Measurements from ENCODE around the gene CTSV.
"Not testable (repeated sequence)": the region's sequence is repeated elsewhere in the genome, so short reads cannot be mapped to it uniquely, and the experiment has no call there.

Gene CTSV

DNA sequence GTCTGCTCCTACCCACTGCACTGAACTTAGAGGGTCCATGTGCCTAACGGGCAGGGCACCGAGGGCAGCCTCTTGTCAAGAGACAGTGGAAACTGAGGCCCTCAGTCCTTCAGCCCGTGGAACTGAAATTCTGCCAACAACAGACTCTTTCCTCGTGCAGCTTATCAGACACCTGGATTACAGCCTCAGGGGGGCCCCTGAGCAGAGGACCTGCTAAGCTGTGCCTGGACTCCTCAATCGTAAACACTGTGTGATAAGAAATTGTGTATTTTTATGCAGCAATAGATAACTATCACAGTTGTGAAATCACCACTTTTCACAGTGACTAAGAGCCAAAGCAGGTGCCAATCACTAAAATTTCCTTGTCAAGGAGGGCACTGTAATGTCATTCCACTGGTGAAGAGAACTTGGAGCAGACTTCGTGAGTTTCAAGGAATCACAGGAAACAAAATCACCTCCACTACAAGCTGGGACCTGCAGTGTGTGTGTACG is 33.4 kb upstream of the CTSV start:
- Histone ChIP-seq H3K9ac (ENCODE audit: low read length in 5 of 5) (no peak overlapping the region), H3K27me3 (ENCODE audit: control insufficient read depth in 5 of 5, insufficient read depth in 4 of 5, low read length in 5 of 5) (peaks cover 4 to 22% (median 12%) of the 10 kb centered on the region in 5 donors), H3K4me3 (ENCODE audit: low read depth in 1 of 5, low read length in 5 of 5) (no peak overlapping the region), H3K36me3 (ENCODE audit: control insufficient read depth in 5 of 5, insufficient read depth in 5 of 5, low read length in 5 of 5) (no peaks in the 10 kb centered on the region), H3K9me3 (ENCODE audit: control insufficient read depth in 5 of 5, low read length in 5 of 5) (no peaks in the 10 kb centered on the region), H3K4me1 (ENCODE audit: control insufficient read depth in 5 of 5, insufficient read depth in 5 of 5, low read length in 5 of 5) (no peaks in the 10 kb centered on the region), H3K27ac (ENCODE audit: low read depth, low read length) (no peak overlapping the region)

DNA sequence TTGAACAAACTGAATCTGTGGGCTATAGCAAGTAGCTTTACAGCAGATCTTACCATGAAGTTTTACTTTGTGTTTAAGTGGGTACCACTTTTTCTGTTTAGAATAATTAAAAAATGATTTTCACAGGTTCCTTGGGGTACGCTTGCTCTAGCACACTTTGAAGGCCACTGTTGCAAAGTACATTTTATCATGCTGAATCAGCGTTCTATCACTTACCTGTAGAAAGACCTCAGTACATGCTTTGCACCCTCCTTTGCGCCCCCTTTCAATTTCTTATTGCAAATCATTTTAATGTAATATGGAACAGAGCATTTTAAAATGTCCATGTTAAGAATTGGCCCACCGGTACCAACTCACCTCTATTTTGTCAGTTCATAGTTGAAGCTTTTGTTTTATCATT is 31.4 kb upstream of the CTSV start:
- H3K36me3 ChIP-seq (ENCODE audit: control insufficient read depth in 5 of 5, insufficient read depth in 5 of 5, low read length in 5 of 5); H3K9me3 ChIP-seq (ENCODE audit: control insufficient read depth in 5 of 5, low read length in 5 of 5); H3K4me3 ChIP-seq (ENCODE audit: low read depth in 1 of 5, low read length in 5 of 5); H3K27me3 ChIP-seq (ENCODE audit: control insufficient read depth in 5 of 5, insufficient read depth in 4 of 5, low read length in 5 of 5); H3K9ac ChIP-seq (ENCODE audit: low read length in 5 of 5); H3K27ac ChIP-seq (ENCODE audit: low read depth, low read length); H3K4me1 ChIP-seq (ENCODE audit: control insufficient read depth in 5 of 5, insufficient read depth in 5 of 5, low read length in 5 of 5): not testable (repeated sequence)

DNA sequence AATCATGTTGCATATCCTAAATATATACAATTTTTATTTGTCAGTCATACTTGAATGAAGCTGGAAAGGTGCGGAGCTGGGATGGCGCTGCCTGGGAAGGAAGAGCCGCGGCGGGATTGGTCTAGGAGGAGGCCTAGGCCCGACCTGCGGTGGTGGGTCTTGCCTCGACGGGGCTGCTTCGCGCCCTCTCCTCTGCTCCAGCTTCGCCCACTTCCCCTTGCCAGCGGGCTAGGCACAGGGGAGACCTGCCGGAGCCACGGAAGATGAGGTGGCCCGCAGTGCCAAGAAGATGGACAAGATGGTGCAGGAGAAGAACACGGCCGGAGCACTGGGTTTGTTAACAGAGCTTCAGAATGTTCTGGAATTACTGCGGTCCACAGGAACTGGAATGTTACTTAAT is 28.5 kb upstream of the CTSV start:
- Histone ChIP-seq H3K9ac (ENCODE audit: low read length in 5 of 5) (no peak overlapping the region), H3K27ac (ENCODE audit: low read depth, low read length) (no peak overlapping the region), H3K27me3 (ENCODE audit: control insufficient read depth in 5 of 5, insufficient read depth in 4 of 5, low read length in 5 of 5) (peaks cover 0 to 3% (median under 1%) of the 10 kb centered on the region in 5 donors), H3K36me3 (ENCODE audit: control insufficient read depth in 5 of 5, insufficient read depth in 5 of 5, low read length in 5 of 5) (no peaks in the 10 kb centered on the region), H3K9me3 (ENCODE audit: control insufficient read depth in 5 of 5, low read length in 5 of 5) (peaks cover 0 to 6% (median 0%) of the 10 kb centered on the region in 5 donors), H3K4me1 (ENCODE audit: control insufficient read depth in 5 of 5, insufficient read depth in 5 of 5, low read length in 5 of 5) (no peaks in the 10 kb centered on the region), H3K4me3 (ENCODE audit: low read depth in 1 of 5, low read length in 5 of 5) (no peak overlapping the region)

DNA sequence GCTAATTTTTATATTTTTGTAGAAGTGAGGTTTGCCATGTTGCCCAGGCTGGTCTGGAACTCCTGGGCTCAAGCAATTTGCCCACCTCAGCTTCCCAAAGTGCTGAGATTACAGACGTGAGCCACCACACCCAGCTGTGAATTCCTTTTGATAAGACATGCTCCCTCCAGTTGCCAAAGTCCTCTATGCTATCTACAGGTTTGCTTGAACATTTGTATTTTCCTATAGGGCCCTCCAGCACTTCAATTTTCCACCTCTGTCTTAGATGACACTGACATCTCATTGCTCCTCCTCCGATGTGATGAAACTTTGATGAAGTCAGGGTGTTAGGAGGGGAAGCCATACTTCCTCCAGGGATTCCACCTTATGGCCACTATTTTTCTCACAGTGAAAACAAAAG is 25.2 kb upstream of the CTSV start:
- H3K36me3 ChIP-seq (ENCODE audit: control insufficient read depth in 5 of 5, insufficient read depth in 5 of 5, low read length in 5 of 5) = no peaks in the 10 kb centered on the region
- H3K27me3 ChIP-seq (ENCODE audit: control insufficient read depth in 5 of 5, insufficient read depth in 4 of 5, low read length in 5 of 5) = peaks cover 0 to 3% (median 0%) of the 10 kb centered on the region in 5 donors
- no peak overlapping the region for H3K4me3 ChIP-seq (ENCODE audit: low read depth in 1 of 5, low read length in 5 of 5)
- no peak overlapping the region for H3K27ac ChIP-seq (ENCODE audit: low read depth, low read length)
- no peaks in the 10 kb centered on the region for H3K4me1 ChIP-seq (ENCODE audit: control insufficient read depth in 5 of 5, insufficient read depth in 5 of 5, low read length in 5 of 5)
- peaks cover 0 to 6% (median 0%) of the 10 kb centered on the region in 5 donors for H3K9me3 ChIP-seq (ENCODE audit: control insufficient read depth in 5 of 5, low read length in 5 of 5)
- no peak overlapping the region for H3K9ac ChIP-seq (ENCODE audit: low read length in 5 of 5)

DNA sequence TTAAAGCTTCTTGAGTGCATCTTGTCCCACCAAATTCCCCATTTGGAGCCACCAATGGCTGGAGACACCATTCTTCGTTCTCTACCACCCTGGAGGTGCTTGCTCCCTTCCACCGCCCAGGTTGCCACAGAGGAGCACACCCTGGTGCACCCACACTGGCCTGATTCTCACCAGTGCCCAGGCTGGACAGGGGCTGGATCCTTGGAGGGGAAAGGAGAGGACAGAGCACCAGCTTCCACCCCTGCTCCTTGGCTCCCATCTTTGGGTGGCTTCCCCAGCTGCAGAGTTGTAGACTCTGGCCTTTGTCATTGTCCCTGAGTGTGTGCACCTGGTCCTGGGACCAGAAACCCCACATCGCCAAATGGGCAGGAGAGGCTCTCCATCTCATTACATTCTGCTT is 21.9 kb upstream of the CTSV start:
- Histone ChIP-seq H3K9ac (ENCODE audit: low read length in 5 of 5) (no peak overlapping the region), H3K27ac (ENCODE audit: low read depth, low read length) (no peak overlapping the region), H3K4me3 (ENCODE audit: low read depth in 1 of 5, low read length in 5 of 5) (no peak overlapping the region), H3K36me3 (ENCODE audit: control insufficient read depth in 5 of 5, insufficient read depth in 5 of 5, low read length in 5 of 5) (no peaks in the 10 kb centered on the region), H3K27me3 (ENCODE audit: control insufficient read depth in 5 of 5, insufficient read depth in 4 of 5, low read length in 5 of 5) (peaks cover 0 to 3% (median 0%) of the 10 kb centered on the region in 5 donors), H3K9me3 (ENCODE audit: control insufficient read depth in 5 of 5, low read length in 5 of 5) (peaks cover 0 to 4% (median 0%) of the 10 kb centered on the region in 5 donors), H3K4me1 (ENCODE audit: control insufficient read depth in 5 of 5, insufficient read depth in 5 of 5, low read length in 5 of 5) (no peaks in the 10 kb centered on the region)

DNA sequence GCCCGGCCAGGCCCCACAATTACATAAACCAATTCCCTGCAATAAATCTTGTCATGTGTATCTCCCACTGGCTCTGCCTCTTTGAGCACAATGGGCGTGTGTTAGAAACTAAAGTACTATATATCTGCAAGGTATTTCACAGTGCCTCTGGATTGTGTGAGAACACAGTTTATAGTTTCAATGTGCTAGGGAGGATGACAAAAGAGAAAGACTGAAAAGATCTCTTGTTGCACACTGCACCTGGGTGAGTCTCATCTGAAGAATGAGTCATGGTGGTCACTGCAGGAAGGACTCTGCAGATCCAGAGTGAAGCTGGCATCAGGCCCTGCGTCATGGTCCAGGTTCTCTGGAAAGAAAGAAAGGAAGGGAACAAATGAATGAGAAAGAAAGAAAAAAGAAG is 20.7 kb upstream of the CTSV start:
- Histone ChIP-seq H3K4me1 (ENCODE audit: control insufficient read depth in 5 of 5, insufficient read depth in 5 of 5, low read length in 5 of 5) (no peaks in the 10 kb centered on the region), H3K27ac (ENCODE audit: low read depth, low read length) (no peak overlapping the region), H3K4me3 (ENCODE audit: low read depth in 1 of 5, low read length in 5 of 5) (no peak overlapping the region), H3K9ac (ENCODE audit: low read length in 5 of 5) (no peak overlapping the region), H3K36me3 (ENCODE audit: control insufficient read depth in 5 of 5, insufficient read depth in 5 of 5, low read length in 5 of 5) (no peaks in the 10 kb centered on the region), H3K27me3 (ENCODE audit: control insufficient read depth in 5 of 5, insufficient read depth in 4 of 5, low read length in 5 of 5) (peaks cover 0 to 3% (median 0%) of the 10 kb centered on the region in 5 donors), H3K9me3 (ENCODE audit: control insufficient read depth in 5 of 5, low read length in 5 of 5) (peaks cover 0 to 4% (median 0%) of the 10 kb centered on the region in 5 donors)

DNA sequence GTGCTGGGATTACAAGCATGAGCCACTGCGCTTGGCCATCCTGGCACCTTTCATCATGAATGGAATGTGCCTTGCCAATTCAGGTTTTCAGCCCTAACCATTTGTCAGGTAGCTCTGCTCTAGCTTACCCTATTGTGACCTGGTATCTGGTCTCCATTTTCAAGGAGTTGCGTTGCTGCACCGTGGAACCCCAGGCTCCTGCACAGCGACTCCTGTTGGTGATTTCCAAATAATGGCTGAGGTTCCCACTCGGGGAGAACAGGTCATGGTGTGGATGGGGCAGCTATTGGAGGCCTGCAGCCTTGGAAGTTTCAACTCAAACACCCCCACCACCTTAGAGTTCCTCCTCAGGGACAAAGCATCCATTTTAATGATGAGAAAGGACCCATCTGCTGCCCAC is 18.7 kb upstream of the CTSV start:
- Histone ChIP-seq H3K27ac (ENCODE audit: low read depth, low read length) (no peak overlapping the region), H3K4me3 (ENCODE audit: low read depth in 1 of 5, low read length in 5 of 5) (no peak overlapping the region), H3K4me1 (ENCODE audit: control insufficient read depth in 5 of 5, insufficient read depth in 5 of 5, low read length in 5 of 5) (no peaks in the 10 kb centered on the region), H3K27me3 (ENCODE audit: control insufficient read depth in 5 of 5, insufficient read depth in 4 of 5, low read length in 5 of 5) (peaks cover 0 to 12% (median 5%) of the 10 kb centered on the region in 5 donors), H3K36me3 (ENCODE audit: control insufficient read depth in 5 of 5, insufficient read depth in 5 of 5, low read length in 5 of 5) (no peaks in the 10 kb centered on the region), H3K9me3 (ENCODE audit: control insufficient read depth in 5 of 5, low read length in 5 of 5) (no peaks in the 10 kb centered on the region), H3K9ac (ENCODE audit: low read length in 5 of 5) (no peak overlapping the region)

DNA sequence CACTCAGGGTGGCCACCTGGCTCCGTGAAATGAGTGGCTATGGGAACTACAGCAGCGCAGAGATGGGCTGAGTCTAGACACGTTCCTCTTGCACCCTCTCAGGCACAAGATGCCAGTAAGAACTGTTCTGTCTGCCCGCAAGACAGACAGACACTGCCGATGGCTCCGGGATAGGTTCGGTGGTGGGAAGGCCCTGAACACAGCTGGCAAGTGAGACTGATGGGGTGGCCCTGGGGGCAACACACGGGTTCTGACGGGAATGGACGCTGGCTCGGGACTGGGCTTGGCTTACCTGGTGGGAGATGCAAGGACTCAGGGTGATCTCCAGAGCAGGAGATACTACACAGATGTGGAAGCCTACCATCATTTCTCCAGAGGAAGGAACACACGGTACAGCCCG is 16.9 kb upstream of the CTSV start:
- H3K9ac ChIP-seq (ENCODE audit: low read length in 5 of 5); H3K4me1 ChIP-seq (ENCODE audit: control insufficient read depth in 5 of 5, insufficient read depth in 5 of 5, low read length in 5 of 5); H3K27ac ChIP-seq (ENCODE audit: low read depth, low read length); H3K9me3 ChIP-seq (ENCODE audit: control insufficient read depth in 5 of 5, low read length in 5 of 5); H3K36me3 ChIP-seq (ENCODE audit: control insufficient read depth in 5 of 5, insufficient read depth in 5 of 5, low read length in 5 of 5); H3K4me3 ChIP-seq (ENCODE audit: low read depth in 1 of 5, low read length in 5 of 5): not testable (repeated sequence)
- H3K27me3 ChIP-seq (ENCODE audit: control insufficient read depth in 5 of 5, insufficient read depth in 4 of 5, low read length in 5 of 5) = peaks cover 0 to 12% (median 5%) of the 10 kb centered on the region in 5 donors

DNA sequence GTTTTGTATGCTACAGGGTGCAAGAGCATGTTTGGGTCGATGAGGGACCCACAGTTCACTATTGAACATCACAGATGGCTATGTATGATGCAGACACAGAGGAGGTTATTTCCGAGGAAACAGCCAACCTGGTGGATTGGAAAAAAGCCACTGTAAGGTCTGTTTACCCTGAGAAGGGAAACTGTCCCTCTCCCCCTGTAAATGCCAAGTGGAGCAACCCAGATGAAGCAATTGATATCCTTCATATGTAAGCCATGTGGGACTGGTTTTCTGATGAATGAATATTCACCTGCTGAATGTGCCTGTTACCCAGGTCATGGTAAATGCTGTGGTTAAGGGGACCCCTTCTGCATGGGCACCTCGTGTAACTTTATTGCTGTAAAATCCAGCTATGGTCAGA is 14.8 kb upstream of the CTSV start:
- Histone ChIP-seq H3K4me1 (ENCODE audit: control insufficient read depth in 5 of 5, insufficient read depth in 5 of 5, low read length in 5 of 5) (no peaks in the 10 kb centered on the region), H3K36me3 (ENCODE audit: control insufficient read depth in 5 of 5, insufficient read depth in 5 of 5, low read length in 5 of 5) (no peaks in the 10 kb centered on the region), H3K9me3 (ENCODE audit: control insufficient read depth in 5 of 5, low read length in 5 of 5) (no peaks in the 10 kb centered on the region), H3K4me3 (ENCODE audit: low read depth in 1 of 5, low read length in 5 of 5) (no peak overlapping the region), H3K27ac (ENCODE audit: low read depth, low read length) (no peak overlapping the region), H3K27me3 (ENCODE audit: control insufficient read depth in 5 of 5, insufficient read depth in 4 of 5, low read length in 5 of 5) (peaks cover 0 to 12% (median 5%) of the 10 kb centered on the region in 5 donors), H3K9ac (ENCODE audit: low read length in 5 of 5) (no peak overlapping the region)

DNA sequence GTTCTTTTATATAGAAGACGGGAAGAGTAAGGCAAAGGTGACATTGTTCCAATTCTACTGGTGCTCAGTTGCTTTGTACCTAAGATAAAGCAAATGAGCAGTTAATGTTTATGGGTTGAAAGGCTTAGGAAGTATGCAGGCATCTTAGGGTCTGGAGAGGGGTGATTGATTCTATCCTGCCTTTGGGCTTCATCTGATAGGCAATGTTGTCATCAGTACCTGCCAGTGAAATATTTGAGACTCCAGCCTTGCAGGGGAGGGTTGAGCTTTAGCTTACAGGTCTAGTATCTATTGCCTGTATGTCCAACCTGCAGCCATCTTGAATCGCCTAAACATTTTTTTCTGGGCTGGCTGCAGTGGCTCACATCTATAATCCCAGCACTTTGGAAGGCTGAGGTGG is 13.8 kb upstream of the CTSV start:
- Histone ChIP-seq H3K4me1 (ENCODE audit: control insufficient read depth in 5 of 5, insufficient read depth in 5 of 5, low read length in 5 of 5) (no peaks in the 10 kb centered on the region), H3K27ac (ENCODE audit: low read depth, low read length) (no peak overlapping the region), H3K9ac (ENCODE audit: low read length in 5 of 5) (no peak overlapping the region), H3K27me3 (ENCODE audit: control insufficient read depth in 5 of 5, insufficient read depth in 4 of 5, low read length in 5 of 5) (peaks cover 0 to 12% (median 5%) of the 10 kb centered on the region in 5 donors), H3K9me3 (ENCODE audit: control insufficient read depth in 5 of 5, low read length in 5 of 5) (no peaks in the 10 kb centered on the region), H3K36me3 (ENCODE audit: control insufficient read depth in 5 of 5, insufficient read depth in 5 of 5, low read length in 5 of 5) (no peaks in the 10 kb centered on the region), H3K4me3 (ENCODE audit: low read depth in 1 of 5, low read length in 5 of 5) (no peak overlapping the region)

DNA sequence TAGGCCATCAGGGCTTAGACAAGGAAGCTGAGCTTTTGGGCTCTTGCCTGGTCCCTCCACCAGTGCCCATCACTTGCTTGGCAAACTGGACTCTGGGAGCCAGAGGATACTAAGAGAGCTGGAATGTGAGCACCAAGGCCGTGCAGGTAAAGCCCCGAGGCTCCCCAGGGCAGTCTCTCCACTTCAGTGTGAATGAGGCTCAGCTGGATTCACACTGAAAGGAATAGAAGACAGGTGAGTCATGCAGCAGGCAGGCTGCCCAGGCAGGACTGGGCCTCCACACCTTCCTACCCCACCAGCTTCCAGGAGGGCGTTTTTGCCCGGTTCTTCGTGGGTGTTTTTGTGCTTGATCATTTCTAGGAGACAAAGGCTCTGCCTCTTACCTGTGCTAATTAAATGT is 7.3 kb upstream of the CTSV start:
- H3K4me3 ChIP-seq (ENCODE audit: low read depth in 1 of 5, low read length in 5 of 5) = no peak overlapping the region
- no peaks in the 10 kb centered on the region for H3K36me3 ChIP-seq (ENCODE audit: control insufficient read depth in 5 of 5, insufficient read depth in 5 of 5, low read length in 5 of 5)
- no peak overlapping the region for H3K27ac ChIP-seq (ENCODE audit: low read depth, low read length)
- H3K27me3 ChIP-seq (ENCODE audit: control insufficient read depth in 5 of 5, insufficient read depth in 4 of 5, low read length in 5 of 5) = peaks cover 0 to 9% (median 3%) of the 10 kb centered on the region in 5 donors
- no peak overlapping the region for H3K9ac ChIP-seq (ENCODE audit: low read length in 5 of 5)
- peaks cover 0 to 4% (median 3%) of the 10 kb centered on the region in 5 donors for H3K9me3 ChIP-seq (ENCODE audit: control insufficient read depth in 5 of 5, low read length in 5 of 5)
- peaks cover 0 to 2% (median 0%) of the 10 kb centered on the region in 5 donors for H3K4me1 ChIP-seq (ENCODE audit: control insufficient read depth in 5 of 5, insufficient read depth in 5 of 5, low read length in 5 of 5)
